NCI-H524 treated with DMSO at 0.1 percent for 48 hours (cell line): Measurements from ENCODE around the gene RASSF9.
A peak's percentile ranks its signal among the peaks of the same experiment; 100 is the strongest.

Experiments used
- DNase-seq: peaks from one replicate; lab custom pipeline; 2025; lab: John Stamatoyannopoulos, UW

RASSF9 gene

DNA sequence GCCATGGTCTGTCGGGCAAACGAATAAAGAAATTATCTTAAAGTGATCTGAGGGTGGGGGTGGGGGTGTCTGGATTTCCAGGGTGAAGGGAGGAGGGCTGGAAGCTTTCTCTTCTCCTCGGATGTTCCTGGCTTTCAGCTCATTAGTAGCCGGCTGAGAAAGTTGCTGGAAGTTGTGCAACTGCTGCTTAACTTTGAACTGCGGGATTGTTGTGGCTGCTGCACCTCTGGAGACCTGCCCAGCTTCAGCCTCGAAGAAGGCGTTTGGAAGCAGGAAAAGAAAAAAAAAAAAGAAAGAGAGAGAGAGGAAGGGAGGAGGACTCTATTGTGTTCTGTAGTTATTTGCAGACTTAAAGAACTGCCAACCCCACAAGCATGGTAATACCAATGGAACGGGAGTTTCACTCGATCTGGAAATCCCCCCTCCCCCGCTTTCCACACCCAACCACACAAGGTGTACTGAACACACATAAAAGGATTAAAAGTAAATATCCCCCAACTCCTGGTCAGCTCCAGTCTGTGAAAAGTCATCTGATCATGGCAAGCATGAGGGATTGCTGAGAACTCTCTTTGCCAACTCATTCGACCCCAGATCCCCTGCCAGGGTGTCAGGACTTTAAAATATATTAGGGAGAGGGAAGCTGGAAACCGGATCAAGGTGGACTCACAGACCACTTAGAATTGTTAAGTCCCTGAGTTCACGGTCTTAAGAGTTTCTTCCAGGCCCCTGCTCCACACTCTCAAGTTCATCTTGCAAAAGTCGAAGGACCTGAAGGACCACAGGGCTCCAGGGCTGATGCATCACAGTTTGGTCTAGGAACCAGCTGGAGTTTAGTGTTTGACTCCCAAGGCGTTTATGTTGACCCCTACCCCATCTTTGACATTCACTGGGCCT, at the start of gene RASSF9:
Gene RASSF9, minus strand, starts transcription at position 213 of the 894 bp plus-strand sequence. Its CDS starts 208 bp downstream, at position 5.
- DNase-seq: no peak

DNA sequence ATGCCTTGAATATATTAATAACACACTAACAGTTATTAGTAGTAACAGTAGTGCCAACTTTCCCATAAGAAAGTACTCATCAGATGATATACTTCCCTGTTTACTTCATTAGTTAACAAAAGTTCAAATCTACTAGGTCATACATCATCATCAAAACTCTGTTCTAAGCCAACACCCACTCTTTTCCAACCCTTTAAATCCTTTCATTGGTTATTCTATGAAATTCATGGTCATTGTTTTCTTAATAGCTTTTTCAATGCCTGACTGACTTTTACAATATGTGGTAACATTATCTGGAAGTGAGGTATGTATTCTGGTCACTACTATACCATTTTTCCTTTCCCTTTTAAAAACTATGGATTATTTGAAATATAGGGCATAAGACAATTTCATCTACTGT, 47.6 kb upstream of the RASSF9 start:
- no peak for DNase-seq

DNA sequence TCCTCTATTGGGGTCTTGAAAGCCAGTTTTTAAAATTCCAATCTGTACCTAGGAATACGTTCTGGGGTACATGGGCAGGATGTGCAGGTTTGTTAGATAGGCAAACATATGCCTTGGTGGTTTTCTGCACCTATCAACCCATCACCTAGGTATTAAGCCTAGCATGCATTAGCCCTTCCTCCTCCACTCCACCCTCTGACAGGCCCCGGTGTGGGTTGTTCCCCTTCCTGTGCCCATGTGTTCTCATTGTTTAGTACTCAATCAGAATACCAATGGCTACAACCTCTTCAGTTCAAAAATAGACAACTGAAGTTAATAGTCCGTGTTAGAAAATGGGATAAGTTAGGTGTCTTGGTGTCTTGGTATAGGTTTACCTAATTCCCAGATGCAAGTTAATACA, 41.2 kb upstream of the RASSF9 start:
- DNase-seq: no peak

DNA sequence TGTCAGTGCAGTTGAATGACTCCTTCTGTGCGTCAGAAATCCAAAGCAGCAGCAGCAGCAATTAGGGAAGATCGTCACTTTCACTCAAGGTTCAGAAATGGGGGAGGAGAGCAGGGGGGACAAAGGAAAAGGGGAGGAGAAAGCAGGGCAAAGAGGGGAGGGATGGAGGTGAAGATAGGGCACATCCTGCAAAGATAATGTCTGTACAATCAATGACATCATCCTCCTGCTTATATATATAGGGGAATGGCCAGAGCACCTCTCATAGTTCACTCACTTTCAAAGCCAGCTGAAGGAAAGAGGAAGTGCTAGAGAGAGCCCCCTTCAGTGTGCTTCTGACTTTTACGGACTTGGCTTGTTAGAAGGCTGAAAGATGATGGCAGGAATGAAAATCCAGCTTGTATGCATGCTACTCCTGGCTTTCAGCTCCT, 37.8 kb upstream of the RASSF9 start, which contains the start of gene NTS:
Gene NTS, plus strand, starts transcription at position 265 of the 431 bp plus-strand sequence. Its CDS starts 109 bp downstream, at position 374.
- DNase-seq: no peak

DNA sequence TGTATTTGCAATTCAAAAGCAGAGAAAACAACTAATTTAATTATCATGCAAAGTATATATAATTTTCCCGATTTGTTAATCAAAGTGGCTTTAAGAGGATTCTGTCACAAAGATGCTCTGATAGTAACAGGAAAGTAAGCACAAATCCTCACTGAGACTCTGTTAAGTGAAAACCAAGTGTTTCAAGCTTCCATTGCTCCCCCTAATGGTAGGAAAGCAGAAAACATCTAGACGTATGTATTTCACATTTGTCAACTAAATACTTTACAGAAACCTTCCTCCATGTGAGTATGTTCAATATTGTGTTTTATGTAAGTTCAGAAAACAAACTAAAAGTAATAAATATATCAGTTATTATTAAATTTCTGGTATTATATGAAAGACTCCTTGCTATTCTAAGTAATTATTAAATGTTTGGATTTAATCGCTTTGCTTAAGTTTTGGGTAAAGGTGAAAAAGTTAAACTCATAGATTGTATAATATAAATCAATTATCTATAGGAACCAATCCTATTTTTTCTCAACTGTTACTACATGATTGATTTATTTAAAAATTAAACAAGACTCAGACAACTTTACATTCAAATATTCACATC, 36.4 kb upstream of the RASSF9 start:
- no peak for DNase-seq

DNA sequence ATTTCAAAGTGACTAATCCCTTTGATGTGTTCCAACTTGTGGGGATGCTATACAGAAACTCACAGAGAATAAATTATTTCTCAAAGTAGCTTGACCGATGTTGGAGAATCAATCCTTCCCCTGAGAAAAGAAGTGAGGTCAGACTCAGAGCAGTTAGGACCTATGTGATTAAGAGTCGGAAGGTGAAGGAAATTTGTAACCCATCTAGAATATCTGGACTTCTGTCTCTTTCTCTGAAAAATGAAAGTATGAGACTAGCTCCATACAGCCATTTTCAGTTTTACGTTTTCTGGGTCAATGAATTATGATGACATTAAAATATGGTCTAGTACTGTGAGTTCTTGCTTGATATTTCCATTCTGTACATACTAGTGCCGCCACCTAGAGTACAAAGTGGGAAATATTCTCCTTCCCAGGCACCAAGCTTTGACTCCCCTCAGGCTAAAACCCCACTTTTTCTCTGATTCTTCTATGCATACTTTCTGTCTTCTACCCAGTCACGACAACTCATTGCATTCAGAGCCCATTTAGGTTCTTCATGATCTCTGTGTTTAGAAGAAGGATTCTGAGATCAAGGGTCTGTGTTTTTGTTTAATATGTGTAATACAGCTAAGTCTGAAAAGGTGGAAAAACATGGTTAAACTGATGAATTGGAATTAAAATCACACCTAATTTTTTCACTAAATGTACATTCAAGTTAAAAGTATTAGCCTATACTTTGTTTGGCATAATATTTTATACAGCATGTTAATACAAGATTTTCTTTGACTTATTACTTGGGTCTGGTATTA, 31.0 kb upstream of the RASSF9 start:
- no peak for DNase-seq

DNA sequence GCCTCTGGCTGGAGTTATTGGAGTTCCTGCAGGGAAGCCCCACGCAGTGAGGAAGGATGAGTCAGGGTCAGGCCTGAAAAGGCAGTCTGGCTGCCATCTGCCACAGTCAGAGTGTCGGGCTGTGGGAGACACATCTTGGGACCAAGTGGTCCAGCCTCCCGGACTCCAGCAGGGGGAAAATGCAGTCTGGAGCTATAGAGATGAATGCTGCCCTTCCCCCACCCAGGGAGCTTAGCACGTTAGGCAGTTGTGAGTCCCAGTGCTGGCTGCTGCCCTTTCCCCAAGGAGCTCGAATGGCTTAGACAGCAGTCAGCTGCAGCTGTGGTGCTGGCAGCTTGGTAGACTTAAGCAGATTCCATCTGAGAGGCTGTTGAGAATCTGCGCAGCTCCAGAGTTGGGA, 29.7 kb upstream of the RASSF9 start:
- DNase-seq: peak; percentile 82

DNA sequence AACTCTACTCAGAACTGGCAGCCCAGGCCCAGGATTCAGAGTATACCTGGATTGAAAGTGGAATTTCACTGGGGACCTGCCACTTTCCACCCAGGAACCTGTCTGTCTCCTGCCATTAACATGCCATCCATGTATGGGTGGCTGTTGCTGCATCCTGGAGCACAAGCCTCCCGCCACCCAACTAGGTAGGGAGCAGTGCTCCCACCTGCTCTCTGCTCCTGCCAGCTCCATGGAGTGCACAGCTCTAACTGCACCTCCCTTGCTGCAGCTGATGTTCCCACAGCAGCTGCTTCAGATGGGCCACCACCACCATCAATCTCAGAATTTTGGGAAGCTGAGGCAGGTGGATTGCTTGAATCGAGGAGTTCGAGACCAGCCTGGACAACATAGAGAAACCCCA, 20.8 kb upstream of the RASSF9 start:
- no peak for DNase-seq

DNA sequence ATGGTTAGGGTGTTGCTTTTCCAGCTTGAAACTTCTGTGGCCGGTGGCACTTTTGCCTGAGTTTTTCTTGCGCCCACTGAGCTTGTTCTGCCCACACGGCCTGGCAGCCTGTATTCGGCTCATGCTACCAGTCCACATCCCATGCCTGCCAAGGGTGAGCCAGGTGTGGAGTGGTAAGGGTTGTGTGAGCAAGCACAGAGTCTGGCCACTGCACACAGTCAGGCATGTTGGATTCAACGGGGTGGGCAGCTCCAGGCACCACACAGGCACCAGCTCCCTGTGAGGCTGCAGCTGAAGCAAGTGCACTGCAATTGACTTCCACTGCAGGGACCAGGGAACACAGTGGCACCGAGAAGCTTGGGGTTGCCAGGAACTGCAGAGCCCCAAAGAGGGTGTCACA, 19.1 kb upstream of the RASSF9 start:
- no peak for DNase-seq

DNA sequence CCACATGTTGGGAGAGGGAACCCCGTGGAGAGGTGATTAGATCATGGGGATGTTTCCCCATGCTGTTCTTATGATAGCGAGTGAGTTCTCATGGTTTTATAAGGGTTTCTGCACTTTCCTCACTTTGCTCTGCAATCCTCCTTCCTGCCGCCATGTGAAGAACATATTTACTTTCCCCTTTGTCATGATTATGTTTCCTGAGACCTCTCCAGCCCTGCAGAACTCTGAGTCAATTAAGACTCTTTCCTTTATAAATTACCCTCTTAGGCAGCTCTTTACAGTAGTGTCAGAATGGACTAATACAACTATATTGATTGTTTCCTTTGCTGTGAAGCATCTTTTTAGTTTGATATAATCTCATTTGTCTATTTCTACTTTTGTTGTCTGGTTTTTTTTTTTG, 13.1 kb upstream of the RASSF9 start:
- DNase-seq: no peak

DNA sequence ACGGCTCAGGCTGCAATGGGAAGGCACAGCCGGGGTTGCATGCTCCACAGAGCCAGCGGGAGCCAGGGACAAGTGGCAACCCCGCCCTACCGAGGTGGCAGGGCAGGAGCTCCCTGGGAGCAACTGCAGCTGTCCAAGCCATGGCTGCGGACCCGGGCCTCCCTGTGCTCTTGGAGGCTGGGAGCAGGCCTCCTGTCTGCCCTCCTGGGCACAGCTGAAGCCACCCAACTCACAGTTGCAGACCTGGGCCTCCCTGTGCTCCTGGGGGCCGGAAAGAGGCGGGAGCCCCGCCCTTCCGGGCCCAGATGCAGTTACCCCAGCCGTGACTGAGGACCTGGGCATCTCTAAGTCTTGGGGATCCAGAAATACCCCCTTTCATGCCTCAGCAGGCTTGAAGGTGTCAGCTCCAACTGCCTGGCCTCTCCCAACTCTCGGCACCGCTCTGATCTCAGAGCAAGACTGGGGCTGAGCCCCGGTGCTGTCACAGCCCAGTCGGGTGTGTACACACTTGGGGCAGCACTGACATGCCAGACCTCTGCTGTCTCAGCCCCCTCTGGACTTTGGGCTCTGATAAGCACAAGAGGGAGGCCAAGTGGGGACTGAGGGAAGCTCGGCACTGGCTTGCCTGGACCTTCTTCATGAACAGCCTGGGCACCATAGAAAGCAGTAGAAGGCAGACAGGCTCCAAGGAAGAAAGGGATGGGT, 7.5 kb upstream of the RASSF9 start:
- no peak for DNase-seq

DNA sequence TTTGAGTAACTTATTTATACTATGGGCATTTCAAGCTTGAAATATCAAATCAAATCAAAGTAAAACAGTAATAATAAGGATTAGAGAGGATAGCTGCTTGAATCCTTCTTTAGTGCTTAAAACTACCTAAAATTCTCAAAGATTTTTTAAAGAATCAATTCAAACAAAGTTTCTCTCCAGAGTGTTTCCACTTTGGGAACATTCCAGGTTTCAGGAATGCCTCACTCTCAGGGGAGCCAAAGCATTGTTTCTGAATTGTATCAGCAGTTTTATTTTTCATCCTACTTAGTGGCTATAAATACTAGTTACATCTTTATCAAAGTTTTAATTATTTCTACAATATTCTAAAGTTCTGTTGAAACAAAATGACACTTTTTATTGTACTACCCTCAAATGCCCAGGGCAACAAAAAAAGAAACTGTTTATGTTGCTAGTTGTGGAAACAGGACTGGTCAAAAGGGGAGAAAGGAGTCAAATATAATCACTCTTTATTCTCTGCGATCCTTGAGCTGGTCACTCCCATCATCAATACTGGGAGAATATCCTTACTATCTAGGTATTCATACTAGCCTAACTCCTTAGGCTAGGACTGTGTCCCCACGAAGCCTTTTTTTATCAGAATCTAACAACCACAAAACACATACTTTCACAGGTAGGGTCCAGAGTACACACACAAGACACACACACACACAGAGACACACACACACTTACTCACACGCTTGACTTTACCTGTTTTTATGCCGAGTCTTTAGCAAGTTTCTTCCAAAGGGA, 598 bp downstream of the RASSF9 start:
- no peak for DNase-seq

DNA sequence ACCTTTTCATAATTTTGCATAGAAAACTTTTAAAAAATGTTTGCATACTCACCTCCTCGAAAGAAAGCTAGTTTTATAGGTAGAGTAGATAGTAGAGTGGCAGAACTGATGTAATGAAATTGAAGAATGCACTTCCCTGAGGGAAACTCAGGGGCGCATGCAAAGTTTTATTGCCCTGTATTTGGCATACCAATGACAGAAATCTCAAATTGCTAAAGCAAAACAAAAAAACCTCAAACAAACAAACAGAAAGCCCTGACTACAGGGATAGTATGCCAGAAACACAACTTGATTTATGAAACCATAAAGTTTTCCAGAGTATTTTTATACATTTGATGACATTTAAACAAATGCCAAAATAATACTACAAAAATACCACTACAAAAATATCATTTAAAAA, 1.8 kb downstream of the RASSF9 start:
- no peak for DNase-seq

DNA sequence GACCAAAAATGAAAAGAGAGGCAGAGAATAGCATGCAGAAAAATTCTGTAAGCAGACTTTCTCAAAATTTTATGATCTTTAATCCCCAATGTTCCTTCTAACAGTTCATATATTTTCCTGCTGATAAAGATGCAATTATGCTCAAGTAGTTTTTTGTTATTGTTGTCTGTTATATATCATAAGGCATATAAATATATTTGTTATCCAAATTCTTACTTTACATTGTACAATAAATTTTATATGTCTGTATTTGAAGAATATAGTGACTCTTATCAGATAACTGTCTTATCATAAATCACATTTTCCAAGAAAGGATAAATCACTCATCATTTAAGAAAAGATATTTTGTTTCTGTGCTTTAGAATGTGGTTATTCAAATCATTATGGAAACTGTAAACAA, 2.6 kb downstream of the RASSF9 start:
- DNase-seq: no peak

DNA sequence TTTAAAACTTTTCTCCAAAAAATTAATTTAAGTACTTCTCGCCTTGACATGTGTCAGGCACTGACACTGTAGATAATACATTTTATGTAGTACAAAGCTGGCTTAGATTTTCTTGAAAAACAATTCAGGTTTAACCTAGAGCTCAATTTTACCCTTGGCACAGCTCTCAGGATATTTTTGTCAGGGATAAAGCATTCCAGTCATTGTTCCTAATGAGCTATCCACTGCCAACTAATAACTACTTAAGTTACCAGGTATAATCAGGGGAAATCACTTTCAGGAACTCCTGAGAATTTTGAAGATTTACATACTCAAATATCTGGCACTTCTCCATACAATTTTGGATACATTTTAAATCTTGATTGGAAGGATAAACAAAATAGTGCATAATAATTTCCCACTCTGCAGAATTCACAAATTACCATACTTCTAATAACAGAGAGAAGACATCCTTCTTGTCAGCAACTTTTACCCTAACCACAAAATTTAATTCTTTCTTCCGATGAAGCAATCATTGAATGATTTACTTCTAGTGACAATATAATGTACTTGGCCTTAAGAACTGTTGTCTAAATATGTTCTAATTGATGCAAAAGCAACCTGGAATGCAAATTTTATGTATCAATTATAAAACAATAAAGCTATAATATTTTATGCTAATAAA, 4.8 kb downstream of the RASSF9 start:
- DNase-seq: no peak

DNA sequence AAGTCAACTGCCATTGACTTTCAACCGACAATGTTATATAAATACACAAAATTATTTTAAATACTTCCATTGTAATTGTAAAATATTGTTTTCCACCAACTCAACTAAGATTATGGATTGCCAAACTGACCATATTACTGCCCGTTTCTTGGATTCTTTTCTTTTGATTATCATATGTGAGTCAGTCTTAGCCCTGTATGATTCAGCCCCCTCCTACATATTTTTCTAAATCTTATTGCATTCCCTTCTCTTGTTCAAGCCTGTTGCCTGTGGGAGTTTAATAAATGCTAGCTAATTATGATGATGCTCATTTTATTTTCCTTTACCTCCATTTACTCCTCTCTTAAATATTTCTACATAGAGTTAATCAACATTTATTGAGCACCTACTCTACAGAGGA, 6.8 kb downstream of the RASSF9 start:
- DNase-seq: no peak

DNA sequence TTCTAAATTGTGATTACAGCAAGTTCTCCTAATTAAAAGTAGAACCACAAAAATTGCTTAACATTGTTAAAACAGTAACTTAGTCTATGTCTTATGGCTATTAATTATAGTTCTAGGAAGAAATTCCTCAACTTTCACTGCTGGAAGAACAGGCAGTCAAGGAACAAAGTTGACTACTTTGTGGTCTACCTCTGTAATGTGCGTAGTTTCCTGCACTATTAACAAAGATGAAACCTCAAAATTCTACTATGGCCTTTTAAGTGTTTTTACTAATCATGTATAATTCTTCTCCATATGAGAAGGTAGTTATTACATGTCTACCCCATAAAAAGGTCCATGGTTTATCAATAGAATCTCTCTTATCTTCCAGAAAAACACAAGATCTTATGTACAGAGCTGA, 7.6 kb downstream of the RASSF9 start:
- DNase-seq: no peak

DNA sequence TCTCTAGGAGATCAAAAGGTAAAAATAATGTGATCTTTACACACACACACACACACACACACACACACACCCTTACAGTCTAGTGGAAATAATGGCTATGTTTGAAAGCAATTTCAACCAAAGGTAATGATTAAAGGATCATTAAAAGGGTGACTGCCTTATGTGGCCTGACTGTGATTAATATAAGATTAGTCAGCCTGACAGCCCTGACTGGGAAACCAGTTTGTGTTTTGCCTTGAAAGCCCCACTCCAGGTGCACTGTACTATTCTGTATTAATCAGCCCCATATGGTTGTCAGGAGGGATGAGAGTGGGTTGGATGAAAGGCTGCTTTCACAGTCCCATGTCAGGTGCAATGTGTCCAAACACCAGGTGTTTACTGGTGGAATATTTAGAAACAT, 10.5 kb downstream of the RASSF9 start:
- no peak for DNase-seq

DNA sequence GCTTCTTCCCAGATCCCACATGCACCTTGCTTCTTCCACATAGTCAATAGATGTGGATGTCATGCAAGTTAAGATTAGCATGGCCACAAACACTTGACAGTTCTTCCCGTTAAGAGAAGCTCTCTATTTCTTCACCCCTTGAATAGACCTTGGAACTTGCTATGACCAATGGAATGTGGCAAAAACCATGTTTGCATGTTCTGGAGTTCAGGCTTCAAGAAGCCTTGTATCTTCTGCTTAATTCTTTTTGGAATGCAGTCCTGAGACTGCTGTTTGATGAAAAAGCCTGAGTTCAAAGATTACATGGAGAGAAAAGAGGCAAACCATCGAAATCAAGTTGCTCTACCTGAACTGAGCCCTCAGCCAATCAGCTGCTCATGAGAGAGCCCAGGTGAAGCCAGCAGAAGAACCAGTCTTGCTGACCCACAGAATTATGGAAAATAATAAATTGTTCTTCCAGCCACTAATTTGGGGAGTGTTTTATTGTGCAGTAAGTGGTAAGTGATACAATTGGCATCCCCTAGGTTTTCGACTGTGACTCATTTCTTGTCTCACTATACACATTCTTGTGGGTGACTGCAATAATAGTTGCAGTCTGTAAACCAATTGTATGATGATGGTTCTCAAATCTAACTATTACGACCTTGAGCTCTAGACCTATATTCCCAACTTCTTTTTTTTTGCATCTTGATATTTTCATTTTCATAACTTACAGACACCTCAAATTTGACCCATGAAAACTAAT, 12.6 kb downstream of the RASSF9 start:
- DNase-seq: no peak

DNA sequence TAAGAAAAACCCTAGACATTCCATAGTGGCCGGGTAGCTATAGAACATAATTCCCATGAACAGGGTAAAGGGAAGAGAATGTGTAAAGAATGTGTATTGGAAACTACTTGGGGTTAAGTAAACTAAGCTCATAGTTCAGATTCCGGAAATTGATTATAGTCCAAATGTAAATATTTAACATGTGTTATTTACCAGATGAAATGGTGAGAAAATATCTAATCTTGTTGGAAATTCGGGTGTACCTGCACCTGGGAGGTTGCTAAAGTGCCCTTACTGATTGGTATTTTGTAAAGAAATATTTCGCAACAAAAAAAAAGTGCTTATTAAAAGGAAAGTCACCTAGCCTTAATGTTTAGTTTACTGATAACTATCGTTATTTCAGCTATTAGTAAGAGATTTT, 14.4 kb downstream of the RASSF9 start:
- no peak for DNase-seq
